GM19455 (cell line): ENCODE results near the gene OR2AT4.
"Not testable (repeated sequence)": the region's sequence is repeated elsewhere in the genome, so short reads cannot be mapped to it uniquely, and the experiment has no call there.

Experiments used
- ATAC-seq: cut with Tn5 transposase; IDR thresholded peaks from one replicate; pipeline ENCODE4 v1.9.1; 2021; ENCODE audit not compliant: unreplicated experiment

The OR2AT4 gene

DNA sequence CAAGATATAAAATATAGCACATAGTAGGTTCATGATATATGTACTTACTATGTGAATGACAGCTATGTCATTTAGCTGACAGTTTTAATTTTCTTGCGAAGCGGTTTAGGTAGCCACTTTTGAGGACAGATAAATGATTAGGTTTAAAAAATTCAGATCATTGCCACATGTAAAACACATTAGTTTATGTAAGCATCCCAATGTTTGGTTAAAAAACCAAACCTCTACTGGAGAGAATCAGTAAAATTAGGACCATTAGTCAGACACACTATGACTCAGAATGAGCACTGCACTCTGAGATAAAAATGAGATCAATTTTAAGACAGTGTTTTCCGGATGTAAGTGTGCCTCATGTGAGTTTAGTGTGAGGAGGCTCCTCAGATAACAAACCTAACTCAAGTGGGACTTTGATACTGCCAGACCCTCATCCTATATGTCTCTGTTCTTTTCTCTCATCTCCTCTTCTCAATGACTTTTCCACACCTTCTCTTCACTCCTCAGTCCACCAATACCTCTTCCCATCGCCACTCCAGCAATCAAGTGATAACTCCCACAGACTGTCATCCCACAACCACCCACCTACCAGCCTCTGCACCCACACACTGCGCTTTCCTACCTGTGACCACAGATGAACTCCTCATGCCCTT lies 6.8 kb upstream of the OR2AT4 start:
- no peak for ATAC-seq

- ATAC-seq = no peak
Measured at GRCh38 chr11:75101424-75102128, 4.9 kb upstream of the OR2AT4 start.

GRCh38 chr11:75100314-75100713 lies 3.6 kb upstream of the OR2AT4 start:
- no peak for ATAC-seq

GRCh38 chr11:75099635-75100034 lies 3.0 kb upstream of the OR2AT4 start:
- ATAC-seq = no peak

DNA sequence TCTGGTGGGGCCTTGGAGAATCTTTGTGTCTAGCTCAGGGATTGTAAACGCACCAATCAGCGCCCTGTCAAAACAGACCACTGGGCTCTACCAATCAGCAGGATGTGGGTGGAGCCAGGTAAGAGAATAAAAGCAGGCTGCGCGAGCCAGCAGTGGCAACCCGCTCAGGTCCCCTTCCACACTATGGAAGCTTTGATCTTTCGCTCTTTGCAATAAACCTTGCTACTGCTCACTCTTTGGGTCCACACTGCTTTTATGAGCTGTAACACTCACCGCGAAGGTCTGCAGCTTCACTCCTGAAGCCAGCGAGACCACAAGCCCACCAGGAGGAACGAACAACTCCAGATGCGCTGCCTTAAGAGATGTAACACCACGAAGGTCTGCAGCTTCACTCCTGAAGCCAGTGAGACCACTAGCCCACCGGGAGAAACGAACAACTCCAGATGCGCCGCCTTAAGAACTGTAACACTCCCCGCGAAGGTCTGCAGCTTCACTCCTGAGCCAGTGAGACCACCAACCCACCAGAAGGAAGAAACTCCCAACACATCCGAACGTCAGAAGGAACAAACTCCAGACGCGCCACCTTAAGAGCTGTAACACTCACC lies 2.3 kb upstream of the OR2AT4 start:
- not testable (repeated sequence) for ATAC-seq

DNA sequence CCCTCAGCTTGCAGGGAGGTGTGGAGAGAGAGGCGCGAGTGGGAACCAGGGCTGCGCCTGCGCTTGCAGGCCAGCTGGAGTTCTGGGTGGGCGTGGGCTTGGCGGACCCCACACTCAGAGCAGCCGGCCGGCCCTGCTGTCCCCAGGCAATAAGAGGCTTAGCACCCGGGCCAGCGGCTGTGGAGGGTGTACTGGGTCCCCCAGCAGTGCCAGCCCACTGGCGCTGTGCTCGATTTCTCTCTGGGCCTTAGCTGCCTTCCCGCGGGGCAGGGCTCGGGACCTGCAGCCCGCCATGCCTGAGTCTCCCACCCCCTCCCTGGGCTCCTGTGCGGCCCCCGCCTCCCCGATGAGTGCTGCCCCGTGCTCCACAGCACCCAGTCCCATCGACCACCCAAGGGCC lies 1.5 kb upstream of the OR2AT4 start:
- ATAC-seq = not testable (repeated sequence)

GRCh38 chr11:75097173-75097557 lies 489 bp upstream of the OR2AT4 start:
- no peak for ATAC-seq

- ATAC-seq = not testable (repeated sequence)
Measured at GRCh38 chr11:75094382-75094781, 2.3 kb downstream of the OR2AT4 start.

- no peak for ATAC-seq
Measured at GRCh38 chr11:75090671-75091177, 6.0 kb downstream of the OR2AT4 start.

- no peak for ATAC-seq
Measured at GRCh38 chr11:75087319-75088305, 9.1 kb downstream of the OR2AT4 start.

DNA sequence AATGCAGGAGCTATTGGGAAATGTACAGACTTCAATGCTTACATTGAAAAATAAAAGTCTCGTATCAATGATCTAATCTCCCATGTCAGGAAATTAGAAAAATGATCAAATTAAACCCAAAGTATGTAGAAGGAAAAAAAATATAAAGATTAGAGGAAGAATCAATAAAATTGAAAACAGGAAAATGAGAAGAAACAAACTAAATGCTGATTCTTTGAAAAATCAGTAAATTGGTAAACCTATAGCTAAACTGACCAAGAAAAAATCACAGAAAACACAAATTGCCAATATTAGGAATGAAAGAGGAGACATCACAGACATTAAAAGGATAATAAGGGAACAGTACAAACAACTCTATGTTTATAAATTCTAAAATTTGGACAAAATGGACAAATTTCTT lies 11.8 kb downstream of the OR2AT4 start:
- no peak for ATAC-seq

DNA sequence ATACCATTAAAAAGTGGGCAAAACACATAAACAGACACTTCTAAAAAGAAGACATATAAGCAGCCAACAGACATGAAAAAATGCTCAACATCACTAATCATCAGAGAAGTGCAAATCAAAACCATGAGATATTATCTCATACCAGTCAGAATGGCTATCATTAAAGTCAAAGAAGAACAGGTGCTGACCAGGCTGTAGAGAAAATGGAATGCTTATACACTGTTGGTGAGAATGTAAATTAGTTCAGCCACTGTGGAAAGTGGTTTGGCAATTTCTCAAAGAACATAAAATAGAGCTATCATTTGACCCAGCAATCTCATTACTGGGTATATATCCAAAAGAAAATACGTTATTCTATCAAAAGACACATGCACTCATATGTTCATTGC lies 13.5 kb downstream of the OR2AT4 start:
- no peak for ATAC-seq

GRCh38 chr11:75082601-75083216 lies 14.0 kb downstream of the OR2AT4 start:
- ATAC-seq = no peak

DNA sequence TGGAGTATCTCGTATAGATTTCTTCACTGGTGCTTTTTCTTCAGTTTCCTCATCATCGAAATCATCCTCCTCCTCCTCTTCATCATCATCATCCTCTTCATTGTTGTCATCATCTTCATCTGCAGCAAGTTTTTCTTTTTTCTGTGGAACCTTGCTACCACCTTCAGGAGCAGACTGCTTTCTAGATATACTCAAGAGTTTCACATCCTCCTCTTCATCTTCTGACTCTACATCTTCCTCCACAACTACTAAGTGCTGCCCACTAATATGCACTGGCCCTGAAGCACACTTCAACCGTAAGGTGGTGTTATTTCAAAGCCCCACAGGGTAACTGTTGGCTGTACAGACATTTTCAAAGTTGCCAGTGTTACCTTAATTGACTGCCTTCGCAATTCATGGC lies 17.1 kb downstream of the OR2AT4 start:
- no peak for ATAC-seq

DNA sequence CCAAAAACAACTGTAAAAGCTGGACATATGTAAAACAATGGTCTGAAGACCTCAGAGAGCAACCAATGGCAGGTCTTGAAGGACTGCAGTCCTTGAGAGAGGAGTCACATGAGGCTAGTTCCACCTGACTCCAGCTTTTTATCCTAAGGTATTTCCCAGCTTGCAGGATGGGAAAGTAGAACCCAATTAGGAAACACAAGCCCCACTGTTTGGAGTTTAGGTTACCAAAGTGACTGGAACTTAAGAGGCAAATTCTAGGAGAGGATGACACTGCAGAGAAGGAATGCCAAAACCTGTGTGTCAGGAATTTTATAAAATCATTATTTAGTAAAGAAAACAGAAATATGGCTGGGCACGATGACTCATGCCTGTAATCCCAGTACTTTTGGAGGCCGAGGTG lies 18.4 kb downstream of the OR2AT4 start:
- ATAC-seq = no peak

DNA sequence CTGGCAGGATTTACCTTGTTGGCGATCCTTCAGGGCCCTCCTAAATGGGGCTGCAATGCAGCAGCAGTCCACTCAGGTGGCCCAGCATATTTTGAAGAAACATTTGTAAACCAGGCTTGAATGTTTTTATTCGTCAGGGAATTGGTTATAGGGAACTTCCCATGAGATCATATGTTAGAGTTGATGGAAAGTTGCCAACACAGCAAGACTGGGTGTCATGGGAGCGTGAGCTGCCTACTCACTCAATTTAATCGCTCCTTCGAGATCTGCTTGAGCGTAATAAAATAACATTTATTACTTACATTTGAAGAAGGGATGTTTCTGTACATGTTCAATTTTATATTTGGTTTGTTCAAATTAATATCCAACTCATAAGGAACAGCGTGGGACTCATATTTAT lies 19.4 kb downstream of the OR2AT4 start:
- no peak for ATAC-seq

- no peak for ATAC-seq
Measured at GRCh38 chr11:75076671-75077070, 20.0 kb downstream of the OR2AT4 start.

GRCh38 chr11:75073459-75074190 lies 23.1 kb downstream of the OR2AT4 start:
- ATAC-seq = no peak

DNA sequence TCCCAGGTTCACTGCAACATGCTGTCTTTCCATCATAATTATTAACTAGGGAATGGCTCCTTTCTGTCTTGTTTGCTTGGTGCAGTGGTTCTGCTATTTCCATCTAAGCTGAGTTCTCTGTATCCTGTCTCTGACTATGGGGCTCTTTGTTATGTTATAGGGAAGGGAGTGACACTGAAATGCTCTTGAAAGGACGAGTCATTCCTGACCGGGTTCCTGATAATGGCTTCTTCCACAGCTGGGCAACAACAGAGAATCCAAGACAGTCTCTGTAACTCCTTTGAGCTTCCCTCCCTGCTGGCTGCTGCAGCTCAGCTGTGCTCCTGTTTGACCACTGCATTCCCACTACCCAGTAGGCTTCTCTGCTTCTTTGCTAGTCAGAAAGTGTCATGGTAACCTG lies 24.1 kb downstream of the OR2AT4 start:
- ATAC-seq = no peak

GRCh38 chr11:75069473-75069872 lies 27.2 kb downstream of the OR2AT4 start:
- ATAC-seq = no peak
